Fibroblast of the aortic adventitia (primary cell): ENCODE results near the gene DPP6. TPM values are rescaled to one million over a fixed set of nuclear protein-coding genes. Genes with fewer than 3 reads are reported as not detected.
"Not testable (repeated sequence)": the region's sequence is repeated elsewhere in the genome, so short reads cannot be mapped to it uniquely, and the experiment has no call there.

Source experiments
- DNase-seq: peaks from one replicate; pipeline ENCODE4 v3.0.0-alpha.2; 2010; ENCODE audit warnings: low read depth
- H3K4me3 ChIP-seq: 2 replicates; pipeline ENCODE4 v1.5.1; 2011; ENCODE audit warnings: low read depth, mild to moderate bottlenecking, control low read depth, low read length, moderate library complexity
- total RNA-seq: library from RNA; depleted of rRNA; stranded (reverse); fragments of >200 nt; gene quantifications from 2 replicates; pipeline ENCODE4 v1.2.3, GENCODE V29; 2012; ENCODE audit warnings: low replicate concordance
- TF ChIP-seq, protein P1 (sequence below): IDR thresholded peaks from 2 replicates; pipeline ENCODE4 v1.5.1; 2011; ENCODE audit warnings: mild to moderate bottlenecking, low read length, control low read depth, inconsistent platforms; ENCODE audit not compliant: insufficient read depth

Gene DPP6
- total RNA-seq, 1 donor = not detected

DNA sequence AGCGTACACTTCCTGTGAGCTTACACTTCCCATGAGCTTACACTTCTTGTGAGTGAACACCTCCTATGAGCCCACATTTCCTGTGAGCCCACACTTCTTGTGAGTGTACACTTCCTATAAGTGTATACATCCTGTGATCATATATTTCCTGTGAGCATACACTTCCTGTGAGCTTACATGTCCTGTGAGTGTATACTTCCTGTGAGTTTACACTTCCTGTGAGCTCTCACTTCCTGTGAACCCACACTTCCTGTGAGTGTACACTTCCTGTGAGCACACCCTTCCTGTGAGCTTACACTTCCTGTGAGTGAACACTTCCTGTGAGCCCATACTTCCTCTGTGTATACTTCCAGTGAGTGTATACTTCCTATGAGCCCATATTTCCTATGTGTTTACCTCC lies 82.5 kb downstream of the DPP6 start:
- not testable (repeated sequence) for H3K4me3 ChIP-seq, DNase-seq

DNA sequence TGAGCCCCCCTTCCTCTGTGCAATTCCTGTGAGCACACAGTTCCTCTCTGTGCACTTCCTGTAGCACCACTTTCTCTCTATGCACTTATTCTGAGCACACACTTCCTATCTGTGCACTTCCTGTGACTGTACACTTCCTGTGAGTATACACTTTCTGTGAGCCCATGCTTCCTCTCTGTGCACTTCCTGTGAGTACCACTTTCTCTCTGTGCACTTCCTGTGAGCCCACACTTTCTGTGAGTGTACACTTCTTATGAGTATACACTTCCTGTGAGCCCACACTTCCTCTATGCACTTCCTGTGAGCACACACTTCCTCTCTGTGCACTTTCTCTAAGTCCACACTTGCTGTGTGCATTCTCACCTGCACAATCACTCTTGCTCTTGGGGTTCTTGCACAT lies 83.4 kb downstream of the DPP6 start:
- DNase-seq, H3K4me3 ChIP-seq: not testable (repeated sequence)

DNA sequence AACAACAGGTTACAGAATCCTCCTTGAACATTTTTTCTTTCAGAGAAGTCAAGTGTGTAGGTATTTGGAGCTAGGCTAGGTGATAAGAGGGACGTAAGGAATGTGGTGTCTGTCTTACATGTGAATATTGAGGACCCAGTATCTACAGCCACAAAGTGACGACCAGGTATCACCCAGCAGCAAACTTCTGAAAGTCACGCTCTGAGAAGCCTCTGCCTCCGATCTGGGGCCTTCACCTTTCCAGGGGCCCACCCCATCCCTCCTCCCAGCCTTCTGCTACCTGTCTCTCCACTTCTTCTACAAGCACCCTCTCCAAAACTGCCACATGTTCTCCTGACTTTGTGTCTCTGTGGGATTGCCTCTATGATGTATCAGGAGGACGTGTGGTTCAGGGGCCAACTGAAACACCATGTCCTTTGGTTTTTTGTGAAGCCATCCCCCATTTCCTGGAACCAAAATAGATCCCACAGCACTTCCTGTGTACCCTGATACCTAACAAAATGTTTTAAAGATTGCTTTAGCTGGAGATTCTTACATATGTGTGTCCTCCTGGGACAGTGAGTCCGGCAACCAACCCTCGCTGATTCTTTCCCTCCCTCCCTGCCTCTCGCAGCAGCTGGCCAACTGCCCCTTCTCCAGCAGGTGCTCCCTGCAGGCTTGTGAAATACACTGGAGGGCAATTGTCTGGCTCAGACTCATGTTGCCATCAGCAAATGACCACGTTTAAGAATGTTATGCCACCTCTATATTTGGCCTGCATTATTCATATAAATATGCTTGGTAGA lies 93.9 kb downstream of the DPP6 start:
- DNase-seq, H3K4me3 ChIP-seq: not testable (repeated sequence)

DNA sequence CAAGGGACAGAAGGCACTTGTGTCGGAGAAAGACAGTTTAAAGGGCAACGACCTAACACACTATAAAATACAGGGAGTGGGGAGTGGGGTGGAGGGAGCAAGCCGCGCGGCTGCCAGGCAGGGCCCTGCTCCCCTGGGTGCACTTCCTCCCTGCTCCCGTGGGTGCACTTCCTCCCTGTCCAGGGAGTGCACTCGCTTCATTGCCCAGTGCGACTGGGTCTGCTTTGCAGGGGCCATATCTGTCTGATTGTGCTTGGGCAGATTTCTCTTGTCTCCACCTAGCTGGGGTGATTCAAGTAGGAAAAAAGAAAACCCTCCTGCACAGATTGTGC lies 94.5 kb downstream of the DPP6 start:
- H3K4me3 ChIP-seq, DNase-seq: not testable (repeated sequence)

DNA sequence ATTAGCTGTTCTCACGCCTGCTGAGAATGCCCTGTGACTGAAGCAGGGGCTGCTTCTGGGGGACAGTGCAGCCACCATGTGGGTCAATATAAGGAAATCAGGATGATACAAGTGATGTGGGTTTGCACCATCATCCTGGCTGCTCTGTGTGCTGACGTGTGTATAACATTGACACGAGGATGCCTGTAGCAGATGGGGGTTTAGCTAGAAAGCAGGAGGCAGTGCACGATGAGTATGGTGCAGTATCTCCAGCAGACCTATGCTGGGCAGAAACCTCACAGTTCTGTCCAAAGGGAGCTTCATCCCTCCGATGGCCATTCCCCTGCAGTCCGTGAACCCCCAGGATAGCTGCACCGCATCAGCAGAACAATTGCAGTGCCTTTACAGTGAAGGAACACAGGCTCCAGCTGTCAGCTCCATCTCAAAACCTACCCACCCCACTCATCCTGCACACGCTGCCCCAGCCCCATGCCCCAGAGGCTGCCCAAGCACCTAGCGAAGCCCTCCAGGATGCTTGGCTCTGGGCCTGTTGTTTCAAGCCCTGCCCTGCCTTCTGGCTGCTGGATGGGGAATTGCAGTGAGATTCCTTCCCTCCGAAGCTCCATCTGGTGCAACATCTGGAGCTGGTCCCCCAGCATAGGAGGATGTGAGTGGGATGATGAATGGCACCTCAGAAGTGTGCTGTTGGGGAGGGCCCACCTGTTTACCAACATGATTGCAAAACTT lies 96.8 kb downstream of the DPP6 start:
- DNase-seq, H3K4me3 ChIP-seq: not testable (repeated sequence)

DNA sequence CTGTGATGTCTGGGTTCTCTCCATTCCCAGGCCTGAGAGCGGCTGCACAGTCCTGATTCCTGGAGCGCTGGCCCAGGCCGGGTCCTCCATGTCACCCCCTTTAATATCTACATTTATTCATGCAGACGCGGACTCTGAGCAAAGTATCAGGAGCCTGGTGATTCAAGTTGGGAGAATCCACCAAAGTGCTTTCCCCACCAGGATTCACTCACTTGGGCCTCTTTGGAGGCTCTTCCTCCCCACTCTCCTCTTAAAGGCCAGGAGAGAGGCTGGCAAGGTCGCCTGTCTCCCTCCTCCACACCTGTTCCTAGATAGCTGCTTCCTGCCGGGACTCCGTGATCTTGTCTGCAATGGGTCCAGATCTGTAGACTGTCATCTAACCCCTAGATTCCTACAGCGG lies 98.5 kb downstream of the DPP6 start:
- DNase-seq = not testable (repeated sequence)

DNA sequence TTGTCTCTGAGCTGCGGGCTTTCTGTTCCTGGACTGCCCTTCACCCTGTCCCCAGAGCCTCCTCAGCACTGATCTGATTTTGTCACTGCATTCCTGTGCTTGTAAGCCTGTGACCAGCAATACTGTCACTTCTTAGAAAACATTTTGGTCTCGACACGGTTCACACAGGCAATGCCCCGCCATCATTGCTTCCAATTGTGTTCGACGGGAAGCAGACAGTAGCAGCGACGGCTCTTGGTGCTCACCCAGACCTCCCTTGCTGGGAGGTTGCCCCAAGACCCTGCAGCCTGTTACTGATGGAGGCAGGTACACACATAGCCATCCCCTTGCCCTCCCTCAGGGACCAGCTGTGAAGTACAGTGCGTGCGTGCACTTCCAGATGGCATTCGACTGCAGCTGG lies 99.1 kb downstream of the DPP6 start:
- DNase-seq, H3K4me3 ChIP-seq: not testable (repeated sequence)

More for the DNA sequence above, 98.5 kb downstream of the DPP6 start:
- not testable (repeated sequence) for H3K4me3 ChIP-seq

DNA sequence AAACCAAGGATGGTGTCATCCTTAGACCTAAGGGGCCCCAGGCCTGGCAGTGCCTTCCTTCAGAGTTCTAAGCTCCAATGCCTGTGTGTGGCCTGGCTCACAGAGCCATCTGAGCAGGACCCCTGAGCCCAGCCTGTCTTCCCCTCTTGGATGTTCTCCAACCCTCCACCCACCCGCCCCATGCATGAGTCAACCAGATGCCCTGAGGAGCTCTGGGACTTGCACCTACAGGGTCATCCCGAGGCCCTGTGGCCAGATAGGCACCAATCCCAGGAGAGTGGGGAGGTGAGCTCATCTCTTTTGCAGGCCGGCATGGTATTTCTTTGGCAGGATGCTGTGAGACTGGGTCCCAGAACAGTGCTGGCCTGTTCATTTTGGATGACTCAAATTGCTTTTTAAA lies 103.7 kb downstream of the DPP6 start:
- H3K4me3 ChIP-seq, DNase-seq: not testable (repeated sequence)

DNA sequence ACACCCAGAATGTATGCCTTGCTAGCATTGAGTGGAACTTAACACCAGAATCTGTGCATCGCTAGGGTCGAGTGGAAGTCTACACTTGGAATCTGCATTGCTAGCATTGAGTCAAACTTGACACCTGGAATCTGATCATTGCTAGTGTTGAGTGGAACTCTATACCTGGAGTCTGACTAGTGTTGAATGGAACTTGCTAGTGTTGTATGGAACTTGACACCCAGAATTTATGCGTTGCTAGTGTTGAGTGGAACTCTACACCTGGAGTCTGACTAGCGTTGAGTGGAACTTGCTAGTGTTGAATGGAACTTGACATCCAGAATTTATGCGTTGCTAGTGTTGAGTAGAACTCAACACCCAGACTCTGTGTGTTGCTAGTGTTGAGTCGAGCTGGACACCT lies 110.7 kb downstream of the DPP6 start:
- H3K4me3 ChIP-seq, DNase-seq: not testable (repeated sequence)

DNA sequence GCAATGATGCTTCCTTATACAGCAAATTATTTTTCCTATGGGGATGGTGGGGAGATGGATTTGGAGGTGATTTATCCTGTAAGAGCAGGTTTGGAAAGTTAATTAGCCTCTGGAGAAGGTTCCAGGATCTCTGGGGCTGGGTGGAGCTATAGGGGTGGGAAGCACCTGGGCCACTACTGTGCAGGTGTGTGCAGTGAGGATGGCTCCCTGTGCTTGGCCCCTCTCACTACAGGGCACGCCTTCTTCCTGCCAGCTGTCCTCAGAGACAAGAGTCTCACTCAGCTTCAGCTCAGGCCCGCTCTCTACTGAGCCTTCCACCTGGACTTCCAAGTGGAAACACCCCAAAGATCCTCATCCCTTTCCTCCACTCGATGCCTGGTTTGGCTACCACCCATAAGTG lies 111.4 kb downstream of the DPP6 start:
- not testable (repeated sequence) for H3K4me3 ChIP-seq, DNase-seq

DNA sequence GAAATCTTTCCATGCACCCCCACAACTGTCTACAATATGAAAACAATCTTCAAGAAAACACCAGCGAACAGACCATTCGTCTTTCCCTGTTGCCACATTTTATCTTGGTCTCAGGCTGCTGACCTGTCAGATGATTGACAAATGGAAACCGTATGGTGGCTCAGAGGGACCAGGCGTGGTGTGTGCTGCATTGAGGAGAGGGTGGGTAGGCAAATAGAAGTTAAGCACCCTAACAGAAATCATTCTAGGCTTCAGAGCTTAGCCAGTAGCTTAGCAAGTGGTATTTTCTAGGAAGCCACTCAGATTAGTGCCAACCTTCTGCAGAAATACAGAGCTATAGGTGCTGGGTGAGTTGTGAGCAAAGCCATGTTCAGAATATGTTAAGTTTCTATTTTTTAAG lies 114.9 kb downstream of the DPP6 start:
- H3K4me3 ChIP-seq = no peak overlapping the region
- DNase-seq = no peak
- TF ChIP-seq, protein P1, sequence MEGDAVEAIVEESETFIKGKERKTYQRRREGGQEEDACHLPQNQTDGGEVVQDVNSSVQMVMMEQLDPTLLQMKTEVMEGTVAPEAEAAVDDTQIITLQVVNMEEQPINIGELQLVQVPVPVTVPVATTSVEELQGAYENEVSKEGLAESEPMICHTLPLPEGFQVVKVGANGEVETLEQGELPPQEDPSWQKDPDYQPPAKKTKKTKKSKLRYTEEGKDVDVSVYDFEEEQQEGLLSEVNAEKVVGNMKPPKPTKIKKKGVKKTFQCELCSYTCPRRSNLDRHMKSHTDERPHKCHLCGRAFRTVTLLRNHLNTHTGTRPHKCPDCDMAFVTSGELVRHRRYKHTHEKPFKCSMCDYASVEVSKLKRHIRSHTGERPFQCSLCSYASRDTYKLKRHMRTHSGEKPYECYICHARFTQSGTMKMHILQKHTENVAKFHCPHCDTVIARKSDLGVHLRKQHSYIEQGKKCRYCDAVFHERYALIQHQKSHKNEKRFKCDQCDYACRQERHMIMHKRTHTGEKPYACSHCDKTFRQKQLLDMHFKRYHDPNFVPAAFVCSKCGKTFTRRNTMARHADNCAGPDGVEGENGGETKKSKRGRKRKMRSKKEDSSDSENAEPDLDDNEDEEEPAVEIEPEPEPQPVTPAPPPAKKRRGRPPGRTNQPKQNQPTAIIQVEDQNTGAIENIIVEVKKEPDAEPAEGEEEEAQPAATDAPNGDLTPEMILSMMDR = no peak

DNA sequence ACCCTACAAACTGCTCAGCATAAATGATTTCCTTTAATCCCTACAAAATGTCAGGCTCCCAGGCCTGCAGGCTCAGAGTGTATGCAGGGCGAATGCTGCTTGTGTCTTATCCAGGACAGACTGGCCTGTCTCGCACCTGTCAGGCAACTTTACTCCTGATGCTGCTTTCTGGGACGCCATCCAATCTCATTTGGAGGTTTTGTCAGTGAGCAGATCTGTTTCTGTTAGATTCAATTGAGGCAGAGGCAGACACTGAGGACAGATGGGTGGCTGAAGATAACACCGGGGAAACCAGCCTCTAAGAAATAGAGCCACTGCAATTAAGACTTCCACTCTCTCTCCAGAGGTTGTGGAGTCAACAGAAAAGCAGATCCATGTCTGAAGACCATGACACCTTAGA lies 115.6 kb downstream of the DPP6 start:
- TF ChIP-seq, protein P1 = no peak
- DNase-seq = no peak
- no peak overlapping the region for H3K4me3 ChIP-seq
